ENCODE data around the gene NT5DC1.

DNA sequence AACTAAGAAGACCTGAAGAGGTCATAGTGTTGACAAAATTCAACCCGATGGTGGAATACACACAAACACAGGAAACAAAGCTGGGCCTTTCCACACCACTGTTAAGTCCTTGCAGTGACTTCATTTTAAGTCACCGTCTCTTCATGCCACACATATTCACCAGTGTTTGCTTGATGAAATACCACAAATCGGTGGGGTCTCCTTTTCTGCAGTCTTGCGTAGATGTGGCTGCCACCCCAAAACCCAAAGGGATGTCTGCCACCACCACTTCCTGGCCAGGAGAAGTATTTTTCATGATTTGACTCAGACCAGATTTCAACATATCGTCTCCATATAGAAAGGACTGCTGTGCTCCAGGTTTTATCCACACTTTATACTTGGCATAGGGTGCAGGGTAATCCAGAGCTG is 36.3 kb downstream of the NT5DC1 start:
- TF ChIP-seq, protein P1, sequence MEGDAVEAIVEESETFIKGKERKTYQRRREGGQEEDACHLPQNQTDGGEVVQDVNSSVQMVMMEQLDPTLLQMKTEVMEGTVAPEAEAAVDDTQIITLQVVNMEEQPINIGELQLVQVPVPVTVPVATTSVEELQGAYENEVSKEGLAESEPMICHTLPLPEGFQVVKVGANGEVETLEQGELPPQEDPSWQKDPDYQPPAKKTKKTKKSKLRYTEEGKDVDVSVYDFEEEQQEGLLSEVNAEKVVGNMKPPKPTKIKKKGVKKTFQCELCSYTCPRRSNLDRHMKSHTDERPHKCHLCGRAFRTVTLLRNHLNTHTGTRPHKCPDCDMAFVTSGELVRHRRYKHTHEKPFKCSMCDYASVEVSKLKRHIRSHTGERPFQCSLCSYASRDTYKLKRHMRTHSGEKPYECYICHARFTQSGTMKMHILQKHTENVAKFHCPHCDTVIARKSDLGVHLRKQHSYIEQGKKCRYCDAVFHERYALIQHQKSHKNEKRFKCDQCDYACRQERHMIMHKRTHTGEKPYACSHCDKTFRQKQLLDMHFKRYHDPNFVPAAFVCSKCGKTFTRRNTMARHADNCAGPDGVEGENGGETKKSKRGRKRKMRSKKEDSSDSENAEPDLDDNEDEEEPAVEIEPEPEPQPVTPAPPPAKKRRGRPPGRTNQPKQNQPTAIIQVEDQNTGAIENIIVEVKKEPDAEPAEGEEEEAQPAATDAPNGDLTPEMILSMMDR (IDR thresholded peaks at IDR 0.05), result no peak
- no peak for TF ChIP-seq POLR2A (IDR thresholded peaks at IDR 0.05)
